GM21529 (cell line): ENCODE data around the gene MYO1A.
A peak's percentile ranks its signal among the peaks of the same experiment; 100 is the strongest.
"Not testable (repeated sequence)": the region's sequence is repeated elsewhere in the genome, so short reads cannot be mapped to it uniquely, and the experiment has no call there.

Experiments
- ATAC-seq: cut with Tn5 transposase; IDR thresholded peaks from one replicate; pipeline ENCODE4 v1.9.1; 2021; ENCODE audit not compliant: unreplicated experiment

The MYO1A gene

GRCh38 chr12:57019983-57020719 is 29.8 kb downstream of the MYO1A start:
- ATAC-seq = no peak

GRCh38 chr12:57018906-57019305 is 31.0 kb downstream of the MYO1A start:
- no peak for ATAC-seq

- ATAC-seq = not testable (repeated sequence)
These were observed 31.6 kb downstream of the MYO1A start for GRCh38 chr12:57018353-57018752.

- ATAC-seq = no peak
These were observed 33.6 kb downstream of the MYO1A start, which contains the start of gene TAC3 for GRCh38 chr12:57016348-57016747. TSS of gene TAC3 (minus strand) at chr12:57016529. CDS start at chr12:57015797, 732 bp downstream.

GRCh38 chr12:57012600-57013465 is 37.1 kb downstream of the MYO1A start:
- peak; percentile 88 for ATAC-seq

- peak; percentile 51 for ATAC-seq
These were observed 38.2 kb downstream of the MYO1A start for GRCh38 chr12:57011438-57012424.

GRCh38 chr12:57010627-57011247 is 39.2 kb downstream of the MYO1A start:
- ATAC-seq = no peak

- no peak for ATAC-seq
These were observed 39.8 kb downstream of the MYO1A start for GRCh38 chr12:57009949-57010626.

- ATAC-seq = no peak
These were observed 41.8 kb downstream of the MYO1A start for GRCh38 chr12:57008178-57008577.

GRCh38 chr12:57006809-57007475 is 43.0 kb downstream of the MYO1A start:
- no peak for ATAC-seq

- peak; percentile 70 for ATAC-seq
These were observed 43.7 kb downstream of the MYO1A start, which contains the start of gene ZBTB39 for GRCh38 chr12:57005980-57006808. TSS of gene ZBTB39 (minus strand) at chr12:57006546. CDS start at chr12:57004917, 1,629 bp downstream.

GRCh38 chr12:57004651-57005050 is 45.3 kb downstream of the MYO1A start:
- no peak for ATAC-seq

- ATAC-seq = no peak
These were observed 46.5 kb downstream of the MYO1A start for GRCh38 chr12:57003395-57003794.

- ATAC-seq = no peak
These were observed 48.5 kb downstream of the MYO1A start for GRCh38 chr12:57001448-57001906.

GRCh38 chr12:57000393-57000792 is 49.5 kb downstream of the MYO1A start:
- no peak for ATAC-seq

- ATAC-seq = no peak
These were observed 50.5 kb downstream of the MYO1A start for GRCh38 chr12:56999456-56999855.

- peak; percentile 86 for ATAC-seq
These were observed 50.9 kb downstream of the MYO1A start for GRCh38 chr12:56998981-56999380.

- no peak for ATAC-seq
These were observed 51.6 kb downstream of the MYO1A start for GRCh38 chr12:56998316-56998715.
